Measurements from ENCODE around the gene BET1L.

DNA sequence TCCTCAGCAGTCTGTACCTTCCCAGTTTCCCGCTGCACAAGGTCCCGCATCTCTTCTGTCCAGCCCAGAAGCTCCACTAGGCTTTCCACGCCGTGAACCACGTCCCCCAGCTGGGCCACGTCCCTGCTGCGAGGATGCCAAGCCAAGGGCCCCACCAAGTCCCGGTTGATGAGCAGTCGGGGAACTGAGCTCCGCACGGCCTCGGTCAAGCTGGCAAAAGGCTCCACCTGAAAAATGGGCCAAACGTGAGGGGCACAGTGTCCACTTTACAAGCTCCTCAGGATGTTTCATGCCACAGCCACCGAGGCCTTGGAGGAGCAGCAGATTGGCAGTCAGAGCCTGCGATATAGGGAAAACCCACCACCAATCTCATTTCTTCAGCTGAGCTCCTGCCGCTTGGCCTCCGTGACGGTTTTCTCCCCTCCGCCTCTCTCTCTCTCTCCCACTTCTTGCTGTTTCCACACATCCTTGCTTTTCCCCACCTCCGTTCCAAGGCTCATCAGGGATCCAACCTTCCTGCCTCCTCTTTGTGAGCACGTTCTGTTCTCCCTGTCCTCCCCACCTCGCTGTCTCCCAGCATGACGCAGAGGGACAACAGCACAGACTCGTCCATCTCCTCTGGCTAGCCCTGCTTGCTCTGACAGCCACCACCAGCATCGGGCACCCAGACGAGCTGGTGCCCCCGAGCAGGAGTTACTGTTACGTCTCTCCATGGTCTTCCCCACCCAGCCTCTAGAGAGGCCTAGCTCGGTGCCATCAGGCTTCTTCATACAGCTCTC lies 11.8 kb upstream of the BET1L start:
- TF ChIP-seq TAF1 (IDR thresholded peaks at IDR 0.05; ENCODE audit: low read depth, low read length) (no peak), POLR2A (IDR thresholded peaks at IDR 0.05; ENCODE audit: low read depth, low read length) (no peak), POLR2AphosphoS5 (IDR thresholded peaks at IDR 0.05; ENCODE audit: low read depth, low read length) (no peak), POU2F2 (IDR thresholded peaks at IDR 0.05; ENCODE audit: low read depth, low read length) (no peak), SPI1 (IDR thresholded peaks at IDR 0.05; ENCODE audit: low read depth, low read length) (no peak), PAX5 (IDR thresholded peaks at IDR 0.05; ENCODE audit: insufficient read depth, low read length, severe bottlenecking) (no peak)

Data from GM12891 (cell line).